Stimulated activated CD4-positive, alpha-beta T cell treated with anti-CD3 and anti-CD28 coated beads, Interleukin-15, amount 100 ng/mL, for 48 hours (primary cell): ENCODE results near the gene RETREG1.
A peak's percentile ranks its signal among the peaks of the same experiment; 100 is the strongest.
"Not testable (repeated sequence)": the region's sequence is repeated elsewhere in the genome, so short reads cannot be mapped to it uniquely, and the experiment has no call there.

Experiments
- DNase-seq, 2 donors: peaks; one replicate each; pipeline ENCODE4 v3.0.0-alpha.2; 2020; ENCODE audit warnings: low read depth in 2 of 2

Gene RETREG1

GRCh38 chr5:16552666-16553343 lies 64.0 kb downstream of the RETREG1 start:
- peak; percentile 30 to 51 for DNase-seq

DNA sequence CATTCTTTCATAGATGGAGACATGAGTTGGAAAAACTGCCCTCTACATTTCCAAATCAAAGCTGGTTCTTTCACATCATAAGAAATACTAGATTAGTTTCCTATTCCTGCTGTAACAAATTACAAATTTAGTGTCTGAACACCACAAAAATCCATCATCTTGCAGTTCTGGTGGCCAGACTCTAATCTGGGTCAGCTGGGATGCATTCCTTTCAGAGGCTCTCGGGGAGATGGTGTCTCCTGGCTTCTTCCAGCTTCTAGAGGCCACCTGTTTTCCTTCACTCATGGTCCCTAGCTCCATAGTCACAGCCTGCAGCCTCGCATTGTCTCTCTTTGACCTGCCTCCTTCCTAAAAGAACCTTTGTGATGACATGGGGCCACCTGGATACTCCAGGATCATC lies 65.2 kb downstream of the RETREG1 start:
- DNase-seq, result no peak

DNA sequence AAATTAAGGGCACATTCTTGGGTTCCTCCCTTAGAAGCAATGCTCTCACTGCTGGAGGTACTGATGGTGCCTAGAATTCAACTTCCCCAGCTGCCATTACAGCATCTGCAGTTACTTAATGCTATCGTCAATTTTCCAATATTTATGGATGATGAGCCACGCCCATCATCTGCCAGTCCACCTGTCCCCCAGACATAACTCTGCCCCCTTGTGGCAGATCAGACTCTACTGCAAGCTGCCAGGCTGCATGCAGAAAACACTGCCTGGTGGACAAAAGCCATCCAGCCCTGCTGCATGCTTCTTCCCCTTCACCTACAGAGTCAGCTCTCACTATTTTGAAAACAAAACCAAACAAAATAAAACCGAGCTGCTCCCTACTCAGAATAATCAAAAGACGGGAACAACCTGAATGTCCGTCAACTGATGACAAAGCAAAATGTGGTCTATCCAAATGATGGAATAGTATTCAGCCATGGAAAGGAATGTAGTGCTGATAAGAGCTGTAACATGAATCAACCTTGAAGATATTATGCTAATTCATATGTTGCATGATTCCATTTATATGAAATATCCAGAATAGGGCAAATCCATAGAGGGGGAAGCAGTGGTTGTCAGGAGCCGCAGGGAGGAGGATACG lies 66.4 kb downstream of the RETREG1 start:
- DNase-seq, result peak; percentile 15 to 38

DNA sequence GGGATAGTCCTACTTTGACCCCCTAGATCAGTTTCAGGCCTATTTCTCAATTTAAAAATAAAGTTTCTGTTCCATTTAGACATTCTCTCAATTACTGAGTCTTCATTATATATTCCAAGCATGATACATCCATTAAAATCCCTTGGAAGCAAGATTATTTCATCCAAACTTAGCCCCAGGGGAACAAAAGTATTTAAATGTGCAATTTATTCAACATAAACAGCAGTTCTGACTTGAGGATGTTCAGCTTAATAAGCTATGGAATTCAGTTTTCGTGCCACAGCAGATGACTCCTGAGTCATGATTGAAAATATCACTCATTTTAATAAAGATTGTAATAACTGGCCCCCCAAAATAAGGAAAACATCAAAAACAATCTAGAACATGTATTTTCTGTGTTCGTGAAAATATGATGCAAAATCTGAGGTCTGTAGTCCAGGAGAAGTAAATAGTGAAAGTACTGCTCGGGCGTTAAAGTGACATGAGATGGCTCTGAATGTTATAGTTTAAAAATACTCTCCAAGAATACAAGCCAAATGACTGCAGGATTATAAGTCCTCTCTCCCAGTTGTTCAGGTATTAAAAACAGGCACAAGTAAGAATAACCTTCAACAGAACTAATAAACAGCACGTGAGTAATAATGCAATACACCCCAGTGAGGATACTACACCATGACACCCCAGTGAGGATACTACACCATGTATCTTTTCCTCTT lies 67.1 kb downstream of the RETREG1 start:
- no peak for DNase-seq

- no peak for DNase-seq
Observed at GRCh38 chr5:16548812-16549211, 68.0 kb downstream of the RETREG1 start.

- DNase-seq, result no peak
Observed at GRCh38 chr5:16548115-16548514, 68.7 kb downstream of the RETREG1 start.

DNA sequence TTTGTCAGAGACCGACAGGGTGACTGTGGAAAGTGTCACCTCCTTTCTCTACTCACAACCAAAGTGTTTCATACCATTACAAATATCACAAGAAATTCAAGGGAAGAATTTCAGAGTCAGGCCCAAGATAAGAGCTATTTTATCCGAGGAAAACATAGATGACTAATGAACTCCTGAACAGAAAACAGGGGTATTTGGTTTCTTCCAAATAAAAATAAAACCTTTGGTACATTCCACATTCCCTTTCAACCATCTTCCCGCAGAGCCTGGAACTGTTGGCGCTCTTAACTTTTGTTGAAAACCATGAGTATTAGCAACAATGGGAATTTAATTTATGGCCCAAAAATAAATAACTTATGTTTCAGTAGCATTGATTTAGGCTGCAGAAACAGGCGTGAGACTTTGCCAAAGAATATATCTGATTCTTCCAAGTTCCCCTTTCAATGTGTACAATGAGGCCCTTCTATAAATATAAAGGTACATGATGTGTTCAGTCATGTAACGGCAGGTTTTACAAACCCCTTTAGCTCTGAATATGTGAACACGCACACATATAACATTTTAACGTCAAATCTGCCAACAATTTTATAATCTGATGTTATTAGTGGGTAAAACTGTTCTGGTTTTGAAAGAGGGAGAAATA lies 69.5 kb downstream of the RETREG1 start:
- DNase-seq, result no peak

GRCh38 chr5:16546732-16547131 lies 70.1 kb downstream of the RETREG1 start:
- DNase-seq, result no peak

GRCh38 chr5:16544607-16545374 lies 72.0 kb downstream of the RETREG1 start:
- no peak for DNase-seq

GRCh38 chr5:16543206-16543605 lies 73.6 kb downstream of the RETREG1 start:
- DNase-seq, result not testable (repeated sequence)

DNA sequence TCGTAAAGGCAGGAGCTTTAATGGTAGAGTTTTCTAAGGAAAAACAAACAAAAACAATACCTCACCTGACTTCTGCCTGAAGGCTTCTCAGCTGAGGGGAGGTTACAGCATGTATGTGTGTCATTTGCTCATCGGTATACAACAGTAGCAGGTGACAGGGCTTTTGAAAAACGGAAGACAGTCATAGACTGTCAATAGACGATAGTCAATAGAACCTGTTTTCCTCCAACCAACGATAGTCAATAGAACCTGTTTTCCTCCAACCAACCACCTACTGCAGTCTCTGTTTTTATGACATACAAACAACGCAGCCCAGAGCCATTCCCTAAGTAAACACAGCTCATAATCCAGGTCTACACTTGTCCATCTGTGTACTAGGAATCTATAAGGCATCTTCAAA lies 74.6 kb downstream of the RETREG1 start:
- DNase-seq, result no peak

DNA sequence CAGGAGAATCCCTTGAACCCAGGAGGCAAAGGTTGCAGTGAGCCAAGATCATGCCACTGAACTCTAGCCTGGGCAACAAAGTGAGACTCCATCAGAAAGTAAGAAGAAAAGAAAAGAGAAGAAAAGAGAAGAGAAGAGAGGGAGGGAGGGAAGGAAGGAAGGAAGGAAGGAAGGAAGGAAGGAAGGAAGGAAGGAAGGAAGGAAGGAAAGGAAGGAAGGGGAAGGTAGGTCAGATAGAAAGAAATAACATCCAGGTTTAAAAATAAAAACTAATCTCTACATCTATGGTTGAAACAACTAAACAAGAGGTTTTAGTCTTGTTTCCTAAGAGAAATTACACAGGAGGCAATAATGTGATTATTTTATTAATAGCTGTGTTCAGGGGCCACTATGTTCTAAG lies 75.2 kb downstream of the RETREG1 start:
- not testable (repeated sequence) for DNase-seq

DNA sequence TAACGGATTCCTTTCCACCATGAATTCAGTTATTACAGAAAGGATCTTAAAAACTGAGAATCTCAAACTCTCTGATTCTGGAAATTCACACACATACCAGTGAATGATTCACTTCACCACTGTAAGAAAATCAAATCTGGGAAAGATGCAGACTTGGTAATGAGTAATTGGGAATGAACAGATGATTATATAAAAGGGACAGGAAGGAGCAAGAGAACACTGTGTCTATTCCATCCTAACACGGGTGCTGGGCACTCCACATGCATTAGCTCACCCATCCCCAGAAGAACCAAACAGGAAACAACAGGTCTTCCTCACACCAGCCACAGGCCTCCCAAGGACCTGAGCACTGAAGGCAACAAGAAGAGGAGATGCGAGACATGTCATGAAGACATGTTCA lies 76.4 kb downstream of the RETREG1 start:
- no peak for DNase-seq

DNA sequence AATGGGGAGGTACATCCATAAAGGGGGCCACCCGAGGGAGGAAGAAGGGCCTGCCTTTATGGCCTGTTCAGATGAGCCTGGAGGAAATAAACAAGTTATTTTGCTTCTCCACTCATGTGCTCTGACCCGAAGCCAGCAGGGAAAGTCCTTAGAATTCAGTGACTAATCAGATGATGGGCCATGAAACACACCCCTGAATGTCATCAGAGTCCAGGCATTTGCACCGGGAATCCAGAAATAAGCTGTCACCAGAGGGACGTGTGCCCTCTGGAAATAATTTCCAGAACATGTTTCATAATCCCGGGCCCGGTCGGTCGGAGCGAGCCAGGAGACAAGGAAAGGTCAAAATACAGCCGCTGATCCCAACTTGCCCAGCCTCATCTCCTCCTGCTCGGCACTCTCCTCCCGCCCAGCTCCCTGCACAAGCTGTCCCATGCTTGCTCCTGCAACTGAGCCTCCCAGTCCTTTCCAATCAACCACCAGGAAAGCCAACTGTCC lies 77.6 kb downstream of the RETREG1 start:
- DNase-seq, result no peak

- DNase-seq, result no peak
Observed at GRCh38 chr5:16538006-16538405, 78.8 kb downstream of the RETREG1 start.

DNA sequence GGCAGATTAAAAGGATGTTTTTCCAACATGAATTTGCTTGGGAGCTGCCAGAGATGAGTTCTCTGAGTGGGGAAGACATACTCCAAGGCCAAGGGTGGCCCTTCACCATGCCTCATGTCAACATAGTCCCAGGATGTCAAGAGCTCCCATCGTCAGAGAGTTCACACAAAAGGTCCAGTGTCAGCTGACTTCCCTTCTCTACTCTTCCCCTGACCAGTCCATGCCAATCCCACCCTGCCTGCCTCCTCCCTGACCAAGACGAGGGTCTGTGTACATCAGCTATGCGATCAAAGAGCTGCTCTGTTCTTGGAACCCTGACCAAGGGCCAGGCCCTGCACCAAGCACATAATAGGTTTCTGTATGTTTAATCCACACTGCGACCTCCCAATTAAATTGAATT lies 80.0 kb downstream of the RETREG1 start:
- DNase-seq, result no peak

- no peak for DNase-seq
Observed at GRCh38 chr5:16536246-16536645, 80.6 kb downstream of the RETREG1 start.

- no peak for DNase-seq
Observed at GRCh38 chr5:16534280-16534679, 82.5 kb downstream of the RETREG1 start.

- DNase-seq, result no peak
Observed at GRCh38 chr5:16531063-16531648, 85.6 kb downstream of the RETREG1 start.

DNA sequence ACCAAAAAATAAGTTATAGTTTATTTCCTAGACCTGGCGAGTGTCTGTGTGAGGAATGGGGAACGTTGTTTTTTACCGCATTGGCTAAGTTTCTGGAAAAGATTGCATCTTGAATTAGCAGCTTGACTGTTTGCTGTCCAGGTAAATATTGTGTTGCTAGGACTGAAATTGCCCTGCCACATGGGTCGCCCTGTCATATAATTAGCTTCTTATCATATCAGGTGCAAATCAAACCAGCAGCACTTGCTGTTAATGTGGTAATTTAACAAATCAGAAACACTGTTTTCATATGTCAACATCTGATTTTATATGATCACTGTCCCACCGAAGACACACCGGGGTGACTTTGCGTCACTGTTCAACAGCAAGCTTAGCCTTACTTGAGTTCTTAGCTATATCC lies 87.5 kb downstream of the RETREG1 start:
- no peak for DNase-seq
